Endothelial cell (in vitro differentiated cells): ENCODE results near the gene ALLC. TPM values are rescaled to one million over a fixed set of nuclear protein-coding genes. Genes with fewer than 3 reads are reported as not detected.

Experiments used
- DNase-seq: peaks from one replicate; pipeline ENCODE4 v3.0.0; 2021; ENCODE audit warnings: low spot score
- H3K27ac Mint-ChIP-seq: one replicate; pipeline ENCODE4 v1.8.0; 2021; ENCODE audit warnings: mixed read lengths, inconsistent platforms; ENCODE audit not compliant: unreplicated experiment
- H3K27me3 Mint-ChIP-seq: one replicate; pipeline ENCODE4 v1.8.0; 2021; ENCODE audit warnings: mild to moderate bottlenecking, moderate library complexity, mixed read lengths, inconsistent platforms; ENCODE audit not compliant: unreplicated experiment
- H3K36me3 Mint-ChIP-seq: one replicate; pipeline ENCODE4 v1.8.0; 2021; ENCODE audit warnings: mild to moderate bottlenecking, low read depth, mixed read lengths, inconsistent platforms; ENCODE audit not compliant: unreplicated experiment
- H3K4me1 Mint-ChIP-seq: one replicate; pipeline ENCODE4 v1.8.0; 2021; ENCODE audit warnings: mild to moderate bottlenecking, mixed read lengths, inconsistent platforms; ENCODE audit not compliant: unreplicated experiment
- H3K4me3 Mint-ChIP-seq: one replicate; pipeline ENCODE4 v1.8.0; 2021; ENCODE audit warnings: mild to moderate bottlenecking, mixed read lengths, inconsistent platforms; ENCODE audit not compliant: unreplicated experiment
- H3K9me3 Mint-ChIP-seq: one replicate; pipeline ENCODE4 v1.8.0; 2021; ENCODE audit warnings: mixed read lengths, inconsistent platforms; ENCODE audit not compliant: unreplicated experiment
- CTCF ChIP-seq: fragments of 200-600 bp; sonication (generic); IDR thresholded peaks from one replicate; pipeline ENCODE4 v1.5.0; 2021; ENCODE audit warnings: antibody characterized with exemption; ENCODE audit not compliant: unreplicated experiment
- total RNA-seq: library from RNA; stranded (reverse); fragmentation: NEBNext Ultra II Directional; extraction: Animal tissue kit (Norgen Biotek cat#: 25700); gene quantifications from one replicate; pipeline ENCODE4 v1.2.1, GENCODE V29; 2021; ENCODE audit not compliant: unreplicated experiment

ALLC gene
- total RNA-seq, 1 donor from 2014 or later: 0.26 TPM

GRCh38 chr2:3728104-3729054 lies 70.4 kb downstream of the ALLC start:
- TF ChIP-seq CTCF: peak; percentile 80
- peaks cover 8% of the 10 kb centered on the region for H3K27me3 Mint-ChIP-seq
- H3K4me3 Mint-ChIP-seq: no peak overlapping the region
- H3K9me3 Mint-ChIP-seq: no peaks in the 10 kb centered on the region
- H3K4me1 Mint-ChIP-seq: peaks cover 8% of the 10 kb centered on the region
- peak overlapping the region; percentile 44 for H3K27ac Mint-ChIP-seq
- peak; percentile 47 for DNase-seq
- H3K36me3 Mint-ChIP-seq: no peaks in the 10 kb centered on the region

DNA sequence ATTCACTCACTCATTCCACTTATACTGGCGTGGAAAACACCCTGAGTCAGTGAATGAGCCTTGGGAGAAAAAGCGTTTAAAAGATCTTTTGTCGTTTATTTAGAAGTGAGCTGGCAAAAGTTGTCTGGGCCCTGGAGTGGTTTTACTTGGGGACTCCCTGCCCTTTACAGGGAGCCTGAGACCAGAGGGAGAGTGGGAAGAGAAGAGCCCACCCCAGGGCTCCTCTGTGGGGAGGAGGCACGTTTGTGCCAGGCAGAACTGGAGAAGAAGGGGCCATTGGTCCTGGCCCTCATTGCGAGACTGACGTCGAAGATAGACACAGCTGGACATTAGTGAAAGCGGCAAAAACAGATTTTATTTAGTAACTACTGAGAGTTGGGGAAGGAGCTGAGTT lies 71.1 kb downstream of the ALLC start:
- no peak for TF ChIP-seq CTCF
- Mint-ChIP-seq H3K9me3 (no peaks in the 10 kb centered on the region), H3K4me1 (peaks cover 8% of the 10 kb centered on the region), H3K27ac (no peak overlapping the region), H3K27me3 (peaks cover 8% of the 10 kb centered on the region), H3K36me3 (no peaks in the 10 kb centered on the region), H3K4me3 (no peak overlapping the region)
- DNase-seq: no peak

DNA sequence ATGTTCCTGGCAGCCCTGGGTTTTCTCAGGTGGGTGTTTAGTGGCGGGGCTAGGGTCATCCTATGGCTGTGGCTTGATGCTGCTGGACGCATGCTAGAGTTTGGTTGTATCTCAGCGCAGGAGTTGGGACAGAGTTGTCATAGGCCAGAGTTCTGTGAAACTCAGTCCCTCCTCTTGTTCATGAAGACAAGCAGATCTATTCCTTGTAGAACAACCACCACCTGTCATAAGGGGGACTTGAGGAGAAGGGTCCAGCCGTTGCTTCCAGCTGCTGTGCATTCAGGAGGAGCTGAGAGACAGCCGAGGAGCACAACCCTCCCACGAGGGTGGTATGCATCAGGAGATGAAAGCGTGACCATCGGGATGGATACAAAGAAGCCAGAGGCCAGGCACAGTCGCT lies 71.8 kb downstream of the ALLC start:
- Mint-ChIP-seq H3K4me1 (peaks cover 8% of the 10 kb centered on the region), H3K27ac (no peak overlapping the region), H3K36me3 (no peaks in the 10 kb centered on the region), H3K27me3 (peaks cover 6% of the 10 kb centered on the region), H3K9me3 (no peaks in the 10 kb centered on the region), H3K4me3 (no peak overlapping the region)
- no peak for TF ChIP-seq CTCF
- no peak for DNase-seq

GRCh38 chr2:3730646-3731045 lies 72.6 kb downstream of the ALLC start:
- H3K9me3 Mint-ChIP-seq: no peaks in the 10 kb centered on the region
- peaks cover 6% of the 10 kb centered on the region for H3K27me3 Mint-ChIP-seq
- H3K36me3 Mint-ChIP-seq: no peaks in the 10 kb centered on the region

More at GRCh38 chr2:3730646-3731045, 72.6 kb downstream of the ALLC start:
- Mint-ChIP-seq H3K27ac (no peak overlapping the region), H3K4me1 (peaks cover 8% of the 10 kb centered on the region), H3K4me3 (no peak overlapping the region)
- DNase-seq: no peak
- no peak for TF ChIP-seq CTCF
